K562 (cell line): ENCODE data around the gene TMEM30A. TPM values are rescaled to one million over a fixed set of nuclear protein-coding genes. Genes with fewer than 3 reads are reported as not detected.

Experiments
- ATAC-seq: fragments of 200-7000 bp; cut with Tn5 transposase; 3 replicates; pipeline ENCODE4 v1.9.1; 2020; ENCODE audit warnings: moderate library complexity
- BruUV-seq: library from RNA; stranded (reverse); fragments of 400-500 nt; replicated peaks from 2 replicates; lab custom pipeline; 2021; lab: Mats Ljungman, UMichigan
- CTCF ChIA-PET: fragments of 300-600 bp; formaldehyde crosslinking; extraction: SDS; loops from one replicate; lab custom pipeline; 2021; ENCODE audit warnings: low intra/inter-chr PET ratio; lab: Yijun Ruan, JAX
- POLR2A ChIA-PET: fragments of 300-600, 350-650 bp; sonication (Branson Sonifier 250); formaldehyde crosslinking; extraction: SDS; loops from one replicate; lab custom pipeline; 2021; ENCODE audit warnings: antibody characterized with exemption, inconsistent platforms; lab: Yijun Ruan, JAX
- DNase-seq, 4 experiments: peaks; one replicate each; pipeline versions ENCODE4 v3.0.0 to v3.0.0-alpha.2; 2011 to 2018; ENCODE audit warnings: low spot score in 3 of 4, mixed read lengths in 3 of 4; ENCODE audit errors: extremely low read depth in 1 of 4
- FAIRE-seq: peaks from 2 replicates; lab custom pipeline; 2011; peaks lifted over from hg19 to GRCh38; lab: Jason Lieb, UNC
- H2AFZ ChIP-seq: 2 replicates; pipeline ENCODE4 v1.6.0; 2011; ENCODE audit warnings: low read depth, low read length, control low read depth, inconsistent platforms
- H3K27ac ChIP-seq: fragments of 200-600 bp; 3 replicates; pipeline ENCODE4 v1.8.0; 2011; ENCODE audit warnings: low read depth, mild to moderate bottlenecking, control low read depth, inconsistent platforms, low read length, moderate library complexity, mixed read lengths; ENCODE audit errors: extremely low read depth
- H3K27me3 ChIP-seq, 2 experiments: fragments of 300-600 bp in 1 of 2; 2 replicates in 1 of 2; 3 replicates in 1 of 2; pipeline versions ENCODE4 v1.6.0 to v1.8.0; 2011; ENCODE audit warnings: inconsistent platforms in 2 of 2, low read length in 2 of 2, mild to moderate bottlenecking in 1 of 2, mixed read lengths in 1 of 2, moderate library complexity in 1 of 2; ENCODE audit not compliant: control insufficient read depth in 2 of 2, insufficient read depth in 2 of 2
- H3K36me3 ChIP-seq: fragments of 300-600 bp; 3 replicates; pipeline ENCODE4 v1.8.0; 2011; ENCODE audit warnings: mild to moderate bottlenecking, low read length, inconsistent platforms; ENCODE audit not compliant: control insufficient read depth, insufficient read depth
- H3K4me1 ChIP-seq, 2 experiments: fragments of 200-600 bp in 1 of 2; replicated peaks in 1 of 2; 2 replicates in 1 of 2; 3 replicates in 1 of 2; pipeline versions ENCODE4 v1.5.1 to v1.8.0; 2011; ENCODE audit warnings: inconsistent platforms in 2 of 2, low read length in 2 of 2, mild to moderate bottlenecking in 1 of 2, mixed read lengths in 1 of 2, moderate library complexity in 1 of 2; ENCODE audit not compliant: control insufficient read depth in 2 of 2, insufficient read depth in 2 of 2
- H3K4me2 ChIP-seq: 2 replicates; pipeline ENCODE4 v1.6.1; 2011; ENCODE audit warnings: low read length, control low read depth, inconsistent platforms, mixed read lengths; ENCODE audit not compliant: insufficient read depth
- H3K4me3 ChIP-seq: fragments of 200-600 bp; sonication (generic), shearing (Covaris generic); 2 replicates; pipeline ENCODE4 v1.5.1; 2016; ENCODE audit warnings: control low read depth, inconsistent platforms
- H3K79me2 ChIP-seq: fragments of 200-600 bp; 3 replicates; pipeline ENCODE4 v1.8.0; 2011; ENCODE audit warnings: low read length, inconsistent platforms; ENCODE audit not compliant: control insufficient read depth, insufficient read depth
- H3K9ac ChIP-seq, 2 experiments: 2 replicates each; pipeline versions ENCODE4 v1.6.0 to v1.6.1; 2011; ENCODE audit warnings: low read depth in 2 of 2, low read length in 2 of 2, control low read depth in 1 of 2, inconsistent platforms in 1 of 2, mild to moderate bottlenecking in 1 of 2, mixed read lengths in 1 of 2; ENCODE audit not compliant: insufficient read depth in 1 of 2
- H3K9me1 ChIP-seq: one replicate; pipeline ENCODE4 v1.6.0; 2011; ENCODE audit warnings: inconsistent platforms, mild to moderate bottlenecking, low read length, moderate library complexity; ENCODE audit not compliant: control insufficient read depth, insufficient read depth
- H3K9me3 ChIP-seq: replicated peaks from 2 replicates; pipeline ENCODE4 v1.5.1; 2011; ENCODE audit warnings: low read depth, low read length, inconsistent platforms; ENCODE audit not compliant: control insufficient read depth, insufficient read depth
- H4K20me1 ChIP-seq: replicated peaks from 2 replicates; pipeline ENCODE4 v1.6.1; 2011; ENCODE audit warnings: low read length, inconsistent platforms, mixed read lengths; ENCODE audit not compliant: control insufficient read depth, insufficient read depth
- STAT5A ChIP-seq: IDR thresholded peaks from 2 replicates; pipeline ENCODE4 v1.6.1; 2012; ENCODE audit warnings: low read length, inconsistent platforms, borderline replicate concordance
- TCF7 ChIP-seq: sonication (generic); IDR thresholded peaks from 2 replicates; pipeline ENCODE4 v1.6.1; 2016; ENCODE audit warnings: antibody characterized with exemption, borderline replicate concordance
- THAP12 ChIP-seq: fragments of 250-450 bp; sonication (Bioruptor Pico); IDR thresholded peaks from 2 replicates; pipeline ENCODE4 v1.9.0; 2021; ENCODE audit warnings: mild to moderate bottlenecking, inconsistent platforms
- WGBS: fragments of 100-300 bp; shearing (Covaris generic); methylation state at CpG from one replicate; pipeline ENCODE4 v1.1.6; 2016; ENCODE audit warnings: low coverage, mixed read lengths; ENCODE audit not compliant: insufficient coverage; ENCODE audit errors: missing lambda C conversion rate; 5-methylcytosine and 5-hydroxymethylcytosine counted together
- in situ Hi-C: fragments of 300-500 bp; cut with MboI; formaldehyde crosslinking; loops from 4 replicates; pipeline ENCODE4 v1.15.0; 2018; ENCODE audit warnings: inconsistent platforms, mixed read lengths
- intact Hi-C: fragments of 100-400 bp; cut with micrococcal nuclease; formaldehyde crosslinking; loops from 2 replicates; pipeline ENCODE4 v1.14.2; 2022
- polyA plus RNA-seq, 8 experiments: library from polyadenylated mRNA; depleted of rRNA in 4 of 8; stranded (reverse) in 5 of 8; unstranded in 3 of 8; fragments of >200 nt; fragmentation: Nextera tagmentation in 2 of 8; fragmentation: Illumina TruSeq in 1 of 8; extraction: Ambion mirVana in 2 of 8; extraction: Trizol in 1 of 8; gene quantifications; 2 replicates each; pipeline versions ENCODE4 v1.2.1 to v1.2.3, GENCODE V29; 2011 to 2014; ENCODE audit warnings: inconsistent platforms in 1 of 8, missing spikeins in 1 of 8
- total RNA-seq, 7 experiments: library from RNA; depleted of rRNA in 6 of 7; stranded (reverse); fragments of >200 nt in 6 of 7; fragmentation: Illumina TruSeq in 2 of 7; extraction: Trizol in 2 of 7; gene quantifications; 2 replicates each; pipeline versions ENCODE4 v1.2.1 to v1.2.3, GENCODE V29; 2011 to 2021; ENCODE audit warnings: low replicate concordance in 1 of 7

The TMEM30A gene
- total and polyA plus RNA-seq, 9 of the 15 experiments (the other 6 are each of a cell fraction or from before 2014, with no cell fraction given): 6.5 to 31.2 (median 16.3) TPM

- no peak for TF ChIP-seq THAP12 (CRISPR knock-in tag)
- no peak for TF ChIP-seq STAT5A
- TF ChIP-seq TCF7: no peak
- H3K27ac ChIP-seq: no peak overlapping the region
- in situ Hi-C loops: no loop called here
- FAIRE-seq (peak; percentile 37), DNase-seq (no peak), ATAC-seq (no peak)
- H4K20me1 ChIP-seq: no peaks in the 10 kb centered on the region
- H3K4me3 ChIP-seq: no peak overlapping the region
- 44% methylated on average over 1 of the region's 1 CpG for WGBS
- H2AFZ ChIP-seq: no peak overlapping the region
- no peaks in the 10 kb centered on the region for H3K9me3 ChIP-seq
- H3K9me1 ChIP-seq: no peaks in the 10 kb centered on the region
- no peaks in the 10 kb centered on the region for H3K36me3 ChIP-seq
- CTCF ChIA-PET: no interaction called here
- no TSS peak for BruUV-seq
- no peak overlapping the region for H3K9ac ChIP-seq
- peaks cover 0 to 2% of the 10 kb centered on the region in 2 experiments; a peak in 2 of 5 replicates for H3K27me3 ChIP-seq
- H3K4me1 ChIP-seq: no peaks in the 10 kb centered on the region
- POLR2A ChIA-PET: no interaction called here
- no peak overlapping the region for H3K4me2 ChIP-seq
- no peaks in the 10 kb centered on the region for H3K79me2 ChIP-seq
- intact Hi-C loops: no loop called here
Measured at GRCh38 chr6:75300531-75300855, 15.9 kb upstream of the TMEM30A start.
